Lower leg skin (tissue), 3 donors: ENCODE data around the gene HMCN2.

Experiments used
- POLR2A ChIP-seq, 2 donors: fragments of 450-650 bp; IDR thresholded peaks; one replicate each; pipeline ENCODE4 v1.6.1; 2016 to 2017; ENCODE audit warnings: antibody characterized with exemption in 2 of 2, mild to moderate bottlenecking in 1 of 2, moderate library complexity in 1 of 2
- TF ChIP-seq, protein P1 (sequence below), 3 donors: fragments of 450-650 bp; IDR thresholded peaks; one replicate each; pipeline ENCODE4 v1.5.1; 2016; ENCODE audit warnings: antibody characterized with exemption in 3 of 3, mild to moderate bottlenecking in 3 of 3, moderate library complexity in 2 of 3

DNA sequence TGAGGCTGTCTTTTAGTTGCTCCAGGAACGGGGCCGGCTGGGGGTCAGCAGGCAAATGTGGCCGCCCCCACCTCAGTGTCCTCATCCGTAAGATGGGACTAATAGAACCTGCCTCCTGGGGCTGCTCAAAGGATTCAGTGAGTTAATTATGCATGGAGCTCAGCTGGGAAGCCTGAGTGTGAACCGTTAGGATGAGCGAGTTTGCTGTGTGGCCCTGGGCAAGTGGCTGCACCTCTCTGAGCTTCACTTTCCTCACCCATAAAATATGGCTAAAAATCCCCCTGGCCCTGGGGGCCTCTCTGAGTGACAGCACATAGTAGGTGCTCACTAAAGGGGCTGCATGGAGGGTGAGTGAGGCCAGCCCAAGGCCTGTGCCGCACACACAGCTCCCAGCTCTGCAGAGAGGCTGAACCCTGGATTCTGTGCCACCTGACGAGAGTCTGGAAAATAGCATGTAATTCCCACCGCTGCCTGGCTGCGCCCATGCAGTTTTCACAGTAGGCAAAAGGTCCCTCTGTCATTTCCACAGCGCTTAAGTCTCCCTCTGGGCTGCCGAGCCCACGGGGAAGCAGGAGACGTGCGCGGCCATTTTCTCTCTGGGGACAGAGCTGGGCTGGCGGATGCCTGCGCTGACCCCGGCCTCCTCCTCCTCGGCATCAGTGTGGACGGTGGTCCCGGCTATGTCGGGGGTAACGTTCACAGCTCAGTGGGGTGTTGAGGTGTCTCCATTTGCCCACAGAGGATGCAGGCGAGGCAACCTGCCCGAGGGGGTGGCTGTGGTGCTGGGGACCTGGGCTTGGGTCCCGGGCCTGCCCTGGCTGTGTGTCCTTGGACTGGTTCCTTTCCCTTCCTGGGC, 197.4 kb downstream of the HMCN2 start:
- TF ChIP-seq, protein P1, sequence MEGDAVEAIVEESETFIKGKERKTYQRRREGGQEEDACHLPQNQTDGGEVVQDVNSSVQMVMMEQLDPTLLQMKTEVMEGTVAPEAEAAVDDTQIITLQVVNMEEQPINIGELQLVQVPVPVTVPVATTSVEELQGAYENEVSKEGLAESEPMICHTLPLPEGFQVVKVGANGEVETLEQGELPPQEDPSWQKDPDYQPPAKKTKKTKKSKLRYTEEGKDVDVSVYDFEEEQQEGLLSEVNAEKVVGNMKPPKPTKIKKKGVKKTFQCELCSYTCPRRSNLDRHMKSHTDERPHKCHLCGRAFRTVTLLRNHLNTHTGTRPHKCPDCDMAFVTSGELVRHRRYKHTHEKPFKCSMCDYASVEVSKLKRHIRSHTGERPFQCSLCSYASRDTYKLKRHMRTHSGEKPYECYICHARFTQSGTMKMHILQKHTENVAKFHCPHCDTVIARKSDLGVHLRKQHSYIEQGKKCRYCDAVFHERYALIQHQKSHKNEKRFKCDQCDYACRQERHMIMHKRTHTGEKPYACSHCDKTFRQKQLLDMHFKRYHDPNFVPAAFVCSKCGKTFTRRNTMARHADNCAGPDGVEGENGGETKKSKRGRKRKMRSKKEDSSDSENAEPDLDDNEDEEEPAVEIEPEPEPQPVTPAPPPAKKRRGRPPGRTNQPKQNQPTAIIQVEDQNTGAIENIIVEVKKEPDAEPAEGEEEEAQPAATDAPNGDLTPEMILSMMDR (IDR thresholded peaks at IDR 0.05), result no peak
- no peak for TF ChIP-seq POLR2A (IDR thresholded peaks at IDR 0.05)
